ENCODE results near the gene C11orf52.
"Not testable (repeated sequence)": the region's sequence is repeated elsewhere in the genome, so short reads cannot be mapped to it uniquely, and the experiment has no call there.

Gene C11orf52
- 0 reads per million in 2 donors for total RNA-seq

- no peak for DNase-seq
Observed at GRCh38 chr11:111918390-111919256, at the start of gene C11orf52. TSS of gene C11orf52 (plus strand) at chr11:111918913. CDS start at chr11:111918973, 60 bp downstream.

GRCh38 chr11:111870113-111870512 is 48.6 kb upstream of the C11orf52 start:
- no peak for DNase-seq

- DNase-seq = no peak
Observed at GRCh38 chr11:111870522-111870885, 48.2 kb upstream of the C11orf52 start.

- peak; percentile 52 for DNase-seq
Observed at GRCh38 chr11:111870886-111871692, 47.6 kb upstream of the C11orf52 start, which contains the start of gene ALG9. TSS of gene ALG9 (minus strand) at chr11:111871581. CDS start at chr11:111871482, 99 bp downstream.

GRCh38 chr11:111871693-111872161 is 47.0 kb upstream of the C11orf52 start:
- DNase-seq = no peak

- DNase-seq = no peak
Observed at GRCh38 chr11:111878385-111878848, 40.3 kb upstream of the C11orf52 start.

GRCh38 chr11:111878849-111879636 is 39.7 kb upstream of the C11orf52 start, which contains the start of the genes CFAP68 and FDXACB1:
TSS of gene CFAP68 (plus strand) at chr11:111879541. CDS start at chr11:111879561, 20 bp downstream.
TSS of gene FDXACB1 (minus strand) at chr11:111879165. CDS start at chr11:111879132, 33 bp downstream.
- DNase-seq = peak; percentile 62

- DNase-seq = no peak
Observed at GRCh38 chr11:111879637-111879960, 39.1 kb upstream of the C11orf52 start.

- DNase-seq = no peak
Observed at GRCh38 chr11:111882202-111882601, 36.5 kb upstream of the C11orf52 start.

GRCh38 chr11:111885053-111885452 is 33.7 kb upstream of the C11orf52 start:
- DNase-seq = not testable (repeated sequence)

- DNase-seq = no peak
Observed at GRCh38 chr11:111886032-111886431, 32.7 kb upstream of the C11orf52 start.

GRCh38 chr11:111886844-111887243 is 31.9 kb upstream of the C11orf52 start:
- DNase-seq = no peak

- DNase-seq = no peak
Observed at GRCh38 chr11:111905411-111905810, 13.3 kb upstream of the C11orf52 start.

GRCh38 chr11:111906680-111907079 is 12.0 kb upstream of the C11orf52 start:
- DNase-seq = no peak

GRCh38 chr11:111908639-111909305 is 9.9 kb upstream of the C11orf52 start:
- no peak for DNase-seq

GRCh38 chr11:111909378-111909777 is 9.3 kb upstream of the C11orf52 start:
- no peak for DNase-seq

- DNase-seq = no peak
Observed at GRCh38 chr11:111910676-111911562, 7.8 kb upstream of the C11orf52 start.

- no peak for DNase-seq
Observed at GRCh38 chr11:111911563-111912401, 6.9 kb upstream of the C11orf52 start, which contains the start of gene CRYAB. TSS of gene CRYAB (minus strand) at chr11:111911770. CDS start at chr11:111911724, 46 bp downstream.

GRCh38 chr11:111912535-111912934 is 6.2 kb upstream of the C11orf52 start, which contains the start of gene HSPB2:
TSS of gene HSPB2 (plus strand) at chr11:111912734. CDS start at chr11:111912830, 96 bp downstream.
- no peak for DNase-seq

Data from activated gamma-delta T cell (primary cell).